ENCODE measurements around the gene TFEC.

DNA sequence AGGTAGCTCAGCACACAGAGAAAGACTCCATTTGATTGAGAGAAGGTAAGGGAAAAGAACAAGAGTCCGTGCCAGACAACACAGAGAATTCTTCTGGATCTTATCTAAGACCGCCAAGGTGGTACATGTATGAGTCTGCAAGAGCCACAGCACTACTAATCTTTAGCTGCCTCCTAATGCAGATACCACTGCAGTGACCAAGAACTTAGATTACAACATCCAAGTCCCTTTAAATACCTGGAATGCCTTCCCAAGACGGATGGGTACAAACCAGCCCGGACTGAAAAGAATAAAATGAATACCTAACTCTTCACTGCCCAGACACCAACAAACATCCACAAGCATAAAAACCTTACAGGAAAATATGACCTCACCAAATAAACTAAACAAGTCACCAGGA lies 33.3 kb downstream of the TFEC start:
- TF ChIP-seq, protein P1, sequence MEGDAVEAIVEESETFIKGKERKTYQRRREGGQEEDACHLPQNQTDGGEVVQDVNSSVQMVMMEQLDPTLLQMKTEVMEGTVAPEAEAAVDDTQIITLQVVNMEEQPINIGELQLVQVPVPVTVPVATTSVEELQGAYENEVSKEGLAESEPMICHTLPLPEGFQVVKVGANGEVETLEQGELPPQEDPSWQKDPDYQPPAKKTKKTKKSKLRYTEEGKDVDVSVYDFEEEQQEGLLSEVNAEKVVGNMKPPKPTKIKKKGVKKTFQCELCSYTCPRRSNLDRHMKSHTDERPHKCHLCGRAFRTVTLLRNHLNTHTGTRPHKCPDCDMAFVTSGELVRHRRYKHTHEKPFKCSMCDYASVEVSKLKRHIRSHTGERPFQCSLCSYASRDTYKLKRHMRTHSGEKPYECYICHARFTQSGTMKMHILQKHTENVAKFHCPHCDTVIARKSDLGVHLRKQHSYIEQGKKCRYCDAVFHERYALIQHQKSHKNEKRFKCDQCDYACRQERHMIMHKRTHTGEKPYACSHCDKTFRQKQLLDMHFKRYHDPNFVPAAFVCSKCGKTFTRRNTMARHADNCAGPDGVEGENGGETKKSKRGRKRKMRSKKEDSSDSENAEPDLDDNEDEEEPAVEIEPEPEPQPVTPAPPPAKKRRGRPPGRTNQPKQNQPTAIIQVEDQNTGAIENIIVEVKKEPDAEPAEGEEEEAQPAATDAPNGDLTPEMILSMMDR (IDR thresholded peaks at IDR 0.05), result no peak
- TF ChIP-seq POLR2AphosphoS5 (IDR thresholded peaks at IDR 0.05) (no peak), POLR2A (IDR thresholded peaks at IDR 0.05; ENCODE audit: low read depth) (no peak), EP300 (IDR thresholded peaks at IDR 0.05) (no peak)

Data from esophagus muscularis mucosa (tissue), 4 donors.